PC-3 (cell line): ENCODE data around the gene PRL. TPM values are rescaled to one million over a fixed set of nuclear protein-coding genes. Genes with fewer than 3 reads are reported as not detected.

ENCODE experiments used
- ATAC-seq: fragments of 200-7000 bp; cut with Tn5 transposase; 2 replicates; pipeline ENCODE4 v1.9.1; 2020; ENCODE audit warnings: mild to moderate bottlenecking, moderate library complexity
- BruUV-seq: library from RNA; stranded (reverse); fragments of 400-500 nt; replicated peaks from 2 replicates; lab custom pipeline; 2021; lab: Mats Ljungman, UMichigan
- CTCF ChIA-PET: fragments of 300-600 bp; sonication (Branson Sonifier 250); formaldehyde crosslinking; loops from one replicate; lab custom pipeline; 2022; ENCODE audit warnings: antibody characterized with exemption; lab: Charles Lee
- POLR2A ChIA-PET: fragments of 300-600 bp; sonication (Branson Sonifier 250); formaldehyde crosslinking; loops from one replicate; lab custom pipeline; 2022; ENCODE audit warnings: antibody characterized with exemption; ENCODE audit not compliant: unreplicated experiment; lab: Charles Lee
- DNase-seq: peaks from one replicate; pipeline ENCODE4 v3.0.0-alpha.2; 2015
- H2AFZ ChIP-seq: fragments of 300-600 bp; sonication (generic); 2 replicates; pipeline ENCODE4 v1.6.0; 2016; ENCODE audit warnings: antibody characterized with exemption, low read length
- H3F3A ChIP-seq: fragments of 300-600 bp; sonication (generic); one replicate; pipeline ENCODE4 v1.6.0; 2017; ENCODE audit warnings: antibody characterized with exemption, low read length, control low read depth, mild to moderate bottlenecking; ENCODE audit not compliant: unreplicated experiment
- H3K27ac ChIP-seq: fragments of 300-600 bp; sonication (generic); 2 replicates; pipeline ENCODE4 v1.5.1; 2016; ENCODE audit warnings: mild to moderate bottlenecking, low read length
- H3K27me3 ChIP-seq: fragments of 300-600 bp; sonication (generic); 2 replicates; pipeline ENCODE4 v1.6.1; 2016; ENCODE audit warnings: low read length, mixed read lengths
- H3K36me3 ChIP-seq: fragments of 300-600 bp; sonication (generic); 2 replicates; pipeline ENCODE4 v1.6.1; 2016; ENCODE audit warnings: low read depth, mixed run types, low read length, mixed read lengths
- H3K4me1 ChIP-seq: fragments of 300-600 bp; sonication (generic); 2 replicates; pipeline ENCODE4 v1.5.1; 2016; ENCODE audit warnings: low read length; ENCODE audit not compliant: insufficient read depth
- H3K4me2 ChIP-seq: fragments of 300-600 bp; sonication (generic); 2 replicates; pipeline ENCODE4 v1.6.0; 2016; ENCODE audit warnings: low read length
- H3K4me3 ChIP-seq: fragments of 300-600 bp; sonication (generic); 2 replicates; pipeline ENCODE4 v1.5.1; 2016; ENCODE audit warnings: mild to moderate bottlenecking, low read length, mixed read lengths
- H3K79me2 ChIP-seq: fragments of 300-600 bp; sonication (generic); 2 replicates; pipeline ENCODE4 v1.6.1; 2017; ENCODE audit warnings: low read length, mixed read lengths
- H3K9ac ChIP-seq: fragments of 300-600 bp; sonication (generic); 2 replicates; pipeline ENCODE4 v1.6.0; 2016; ENCODE audit warnings: mild to moderate bottlenecking, low read length
- H3K9me2 ChIP-seq: fragments of 300-600 bp; sonication (generic); replicated peaks from 2 replicates; pipeline ENCODE4 v1.6.1; 2016; ENCODE audit warnings: mixed run types, low read length, mixed read lengths
- H3K9me3 ChIP-seq: fragments of 300-600 bp; sonication (generic); 2 replicates; pipeline ENCODE4 v1.6.1; 2016; ENCODE audit warnings: low read length, mixed read lengths
- H4K20me1 ChIP-seq: fragments of 300-600 bp; sonication (generic); 2 replicates; pipeline ENCODE4 v1.6.1; 2016; ENCODE audit warnings: low read length, mixed read lengths
- EZH2 ChIP-seq: fragments of 300-600 bp; sonication (generic); IDR thresholded peaks from one replicate; pipeline ENCODE4 v1.6.1; 2017; ENCODE audit warnings: antibody characterized with exemption, mild to moderate bottlenecking, low read length; ENCODE audit not compliant: unreplicated experiment
- EZH2phosphoT487 ChIP-seq: fragments of 300-600 bp; sonication (generic); IDR thresholded peaks from 2 replicates; pipeline ENCODE4 v1.6.1; 2018; ENCODE audit warnings: mild to moderate bottlenecking, antibody characterized with exemption, low read length, borderline replicate concordance
- intact Hi-C: fragments of 100-400 bp; cut with micrococcal nuclease; formaldehyde crosslinking; loops from 2 replicates; pipeline ENCODE4 v1.9.0; 2023
- total RNA-seq: library from RNA; depleted of rRNA; stranded (reverse); fragments of >200 nt; gene quantifications from 2 replicates; pipeline ENCODE4 v1.2.3, GENCODE V29; 2014
- TF ChIP-seq, protein P1 (sequence below): fragments of 300-600 bp; sonication (generic); conservative IDR thresholded peaks from 2 replicates; pipeline ENCODE4 v1.5.1; 2017; ENCODE audit warnings: antibody characterized with exemption, low read depth, mild to moderate bottlenecking, low read length

PRL gene
- total RNA-seq, 1 experiment from 2014 or later, result not detected

DNA sequence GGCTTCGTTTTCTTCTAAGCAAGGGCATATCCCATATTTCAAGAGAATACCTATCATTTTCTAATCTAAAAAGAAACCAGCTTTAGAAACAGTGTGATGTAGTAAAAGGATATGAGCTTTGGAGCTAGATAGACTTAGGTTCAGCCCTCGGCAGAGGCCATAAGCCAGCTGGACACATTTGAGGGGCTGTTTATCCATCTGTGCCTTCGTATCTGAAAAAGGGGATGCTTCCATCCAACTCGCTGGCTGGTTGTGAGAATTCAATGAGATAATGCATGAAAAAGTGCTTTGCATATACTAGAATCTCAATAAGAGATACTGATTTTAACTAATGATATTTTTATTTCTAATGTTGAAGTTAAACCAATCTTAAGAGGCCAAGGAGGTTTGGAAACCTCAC lies 58.0 kb downstream of the PRL start:
- H3K27ac ChIP-seq, result no peak overlapping the region
- no peak overlapping the region for H3K9ac ChIP-seq
- ATAC-seq, result no peak
- H3K79me2 ChIP-seq, result no peaks in the 10 kb centered on the region
- H3K27me3 ChIP-seq, result no peaks in the 10 kb centered on the region
- H4K20me1 ChIP-seq, result no peaks in the 10 kb centered on the region
- H3K36me3 ChIP-seq, result no peaks in the 10 kb centered on the region
- no peak for TF ChIP-seq EZH2phosphoT487
- no peak overlapping the region for H3K4me2 ChIP-seq
- peaks cover 5% of the 10 kb centered on the region for H3F3A ChIP-seq
- intact Hi-C loops, result loop anchor here (5.0 to 10.0 kb wide), 3 partner anchors 123 to 588 kb away; no protein-coding TSS in a partner anchor
- DNase-seq, result no peak
- H3K4me1 ChIP-seq, result peaks cover 31% of the 10 kb centered on the region
- BruUV-seq, result no TSS peak
- no peak overlapping the region for H2AFZ ChIP-seq
- no peaks in the 10 kb centered on the region for H3K9me3 ChIP-seq
- ChIA-PET CTCF (no interaction called here), POLR2A (interaction anchor here (0.6 kb wide), 1 partner anchor 487 kb away, joined by 9 read pairs; no protein-coding TSS in a partner anchor)
- no peaks in the 10 kb centered on the region for H3K9me2 ChIP-seq
- no peak overlapping the region for H3K4me3 ChIP-seq

DNA sequence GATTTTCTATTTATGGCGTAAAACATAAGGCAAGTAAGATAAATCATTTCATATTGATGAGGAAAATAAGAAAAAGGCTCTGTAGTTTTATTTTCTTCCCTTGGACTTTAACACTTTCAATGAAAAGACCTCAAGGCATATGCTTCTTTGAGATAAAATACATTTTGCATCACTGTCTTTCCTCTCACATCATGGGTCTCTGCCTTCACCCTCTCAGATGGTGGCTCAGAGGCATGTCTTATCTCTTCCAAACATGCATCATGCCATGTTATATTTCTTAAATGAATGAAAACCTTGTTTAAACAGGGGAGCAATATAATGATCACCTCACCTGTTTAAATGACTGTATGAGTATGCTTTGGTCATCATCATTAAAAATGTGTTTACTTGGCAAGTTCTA lies 59.3 kb downstream of the PRL start:
- Histone ChIP-seq H3K9ac (peak overlapping the region; percentile 54), H3K4me3 (no peak overlapping the region), H3K79me2 (no peaks in the 10 kb centered on the region), H4K20me1 (no peaks in the 10 kb centered on the region), H3K9me2 (no peaks in the 10 kb centered on the region), H2AFZ (no peak overlapping the region), H3K4me2 (peak overlapping the region; percentile 75), H3K27me3 (no peaks in the 10 kb centered on the region), H3F3A (peaks cover 5% of the 10 kb centered on the region), H3K36me3 (no peaks in the 10 kb centered on the region), H3K27ac (peak overlapping the region; percentile 91), H3K9me3 (no peaks in the 10 kb centered on the region), H3K4me1 (peaks cover 31% of the 10 kb centered on the region)
- no TSS peak for BruUV-seq
- ATAC-seq (peak; percentile 29), DNase-seq (peak; percentile 48)
- TF ChIP-seq, protein P1, sequence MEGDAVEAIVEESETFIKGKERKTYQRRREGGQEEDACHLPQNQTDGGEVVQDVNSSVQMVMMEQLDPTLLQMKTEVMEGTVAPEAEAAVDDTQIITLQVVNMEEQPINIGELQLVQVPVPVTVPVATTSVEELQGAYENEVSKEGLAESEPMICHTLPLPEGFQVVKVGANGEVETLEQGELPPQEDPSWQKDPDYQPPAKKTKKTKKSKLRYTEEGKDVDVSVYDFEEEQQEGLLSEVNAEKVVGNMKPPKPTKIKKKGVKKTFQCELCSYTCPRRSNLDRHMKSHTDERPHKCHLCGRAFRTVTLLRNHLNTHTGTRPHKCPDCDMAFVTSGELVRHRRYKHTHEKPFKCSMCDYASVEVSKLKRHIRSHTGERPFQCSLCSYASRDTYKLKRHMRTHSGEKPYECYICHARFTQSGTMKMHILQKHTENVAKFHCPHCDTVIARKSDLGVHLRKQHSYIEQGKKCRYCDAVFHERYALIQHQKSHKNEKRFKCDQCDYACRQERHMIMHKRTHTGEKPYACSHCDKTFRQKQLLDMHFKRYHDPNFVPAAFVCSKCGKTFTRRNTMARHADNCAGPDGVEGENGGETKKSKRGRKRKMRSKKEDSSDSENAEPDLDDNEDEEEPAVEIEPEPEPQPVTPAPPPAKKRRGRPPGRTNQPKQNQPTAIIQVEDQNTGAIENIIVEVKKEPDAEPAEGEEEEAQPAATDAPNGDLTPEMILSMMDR, result no peak
- TF ChIP-seq EZH2, result no peak
- TF ChIP-seq EZH2phosphoT487, result no peak
- intact Hi-C loops, result loop anchor here (2.0 to 10.0 kb wide), 4 partner anchors 97 to 590 kb away; no protein-coding TSS in a partner anchor
- POLR2A ChIA-PET, result no interaction called here
- CTCF ChIA-PET, result no interaction called here
